ENCODE results near the gene ZFYVE26.

DNA sequence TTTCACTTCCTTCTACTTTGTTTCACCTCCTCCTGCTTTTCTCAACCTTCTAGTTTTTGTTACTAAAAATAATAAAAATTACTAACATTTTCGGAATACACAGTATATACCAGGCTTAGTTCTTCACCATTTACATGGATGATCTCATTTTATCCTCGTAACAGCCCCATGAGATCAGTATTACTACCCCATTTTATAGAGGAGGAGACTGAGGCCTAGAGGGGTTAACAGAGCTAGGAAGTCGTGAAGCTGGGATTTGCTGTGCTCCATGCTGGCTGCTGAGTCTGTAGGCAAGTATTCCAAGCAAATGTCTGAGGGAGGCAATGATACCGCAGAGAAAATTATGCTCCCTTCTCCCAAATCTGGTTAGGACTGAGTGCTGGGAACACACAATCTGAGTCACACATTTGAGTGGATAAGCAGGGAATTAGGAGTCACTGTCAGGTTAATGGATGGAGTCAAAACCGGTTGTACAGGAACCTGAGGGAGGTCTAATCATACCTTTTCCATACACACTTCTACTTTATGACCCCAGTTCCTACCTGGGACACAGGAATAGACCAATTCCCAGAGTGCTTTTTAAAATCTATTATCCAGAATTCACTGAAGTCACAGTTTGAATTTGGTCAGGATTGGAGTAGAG is 51.1 kb downstream of the ZFYVE26 start:
- no peak for TF ChIP-seq POLR2A (IDR thresholded peaks at IDR 0.05; ENCODE audit: low read length)
- no peak for TF ChIP-seq GATA1 (IDR thresholded peaks at IDR 0.05; ENCODE audit: low read depth, low read length)

Measured in erythroblast (primary cell).